ENCODE results near the gene PRAMEF17. TPM values are rescaled to one million over a fixed set of nuclear protein-coding genes. Genes with fewer than 3 reads are reported as not detected.
A peak's percentile ranks its signal among the peaks of the same experiment; 100 is the strongest.
"Not testable (repeated sequence)": the region's sequence is repeated elsewhere in the genome, so short reads cannot be mapped to it uniquely, and the experiment has no call there.

Gene PRAMEF17
- not detected in 2 replicates for total RNA-seq
- long read RNA-seq: 0 reads

- not testable (repeated sequence) for H3K9me3 Mint-ChIP-seq; H3K27ac Mint-ChIP-seq (ENCODE audit: unreplicated experiment); H3K36me3 Mint-ChIP-seq (ENCODE audit: low read depth); H3K4me3 Mint-ChIP-seq; DNase-seq (ENCODE audit: low read depth, low spot score); H3K27me3 Mint-ChIP-seq (ENCODE audit: low read depth); H3K4me1 Mint-ChIP-seq
These were observed at the start of gene PRAMEF17 for GRCh38 chr1:13389332-13389731. PRAMEF17 (plus strand) TSS chr1:13389632; CDS start chr1:13389658, 26 bp downstream.

- not testable (repeated sequence) for H3K27ac Mint-ChIP-seq (ENCODE audit: unreplicated experiment); H3K4me1 Mint-ChIP-seq; H3K4me3 Mint-ChIP-seq; H3K27me3 Mint-ChIP-seq (ENCODE audit: low read depth); H3K9me3 Mint-ChIP-seq; DNase-seq (ENCODE audit: low read depth, low spot score); H3K36me3 Mint-ChIP-seq (ENCODE audit: low read depth)
These were observed 46.9 kb upstream of the PRAMEF17 start for GRCh38 chr1:13342496-13342895.

GRCh38 chr1:13347034-13347433, 42.4 kb upstream of the PRAMEF17 start, which contains the start of gene PRAMEF14:
PRAMEF14 (minus strand) TSS chr1:13347134; CDS start chr1:13345314, 1,820 bp downstream.
- not testable (repeated sequence) for H3K27ac Mint-ChIP-seq (ENCODE audit: unreplicated experiment); DNase-seq (ENCODE audit: low read depth, low spot score)

GRCh38 chr1:13353476-13353875, 36.0 kb upstream of the PRAMEF17 start:
- not testable (repeated sequence) for H3K4me1 Mint-ChIP-seq; H3K9me3 Mint-ChIP-seq; DNase-seq (ENCODE audit: low read depth, low spot score); H3K4me3 Mint-ChIP-seq; H3K36me3 Mint-ChIP-seq (ENCODE audit: low read depth); H3K27me3 Mint-ChIP-seq (ENCODE audit: low read depth)
- peak overlapping the region; percentile 57 for H3K27ac Mint-ChIP-seq (ENCODE audit: unreplicated experiment)

More at GRCh38 chr1:13347034-13347433, 42.4 kb upstream of the PRAMEF17 start, which contains the start of gene PRAMEF14:
- H3K4me1 Mint-ChIP-seq; H3K36me3 Mint-ChIP-seq (ENCODE audit: low read depth); H3K9me3 Mint-ChIP-seq; H3K4me3 Mint-ChIP-seq; H3K27me3 Mint-ChIP-seq (ENCODE audit: low read depth): not testable (repeated sequence)

DNA sequence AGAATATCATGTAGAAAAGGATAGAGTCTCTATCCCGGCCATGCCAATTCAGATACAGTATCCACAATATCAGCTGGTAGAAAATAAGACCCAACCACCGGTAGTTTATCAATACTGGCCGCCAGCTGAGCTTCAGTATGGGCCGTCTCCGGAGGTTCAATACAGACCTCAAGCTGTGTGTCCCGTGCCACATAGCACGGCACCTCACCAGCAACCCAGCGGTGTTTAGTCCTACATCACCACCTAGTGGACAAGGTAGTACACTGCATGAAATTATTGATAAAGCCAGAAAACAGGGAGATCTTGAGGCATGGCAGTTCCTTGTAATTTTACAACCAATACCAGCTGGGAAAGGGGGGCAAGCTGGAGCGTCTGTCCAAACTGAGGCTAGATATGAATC, 35.0 kb upstream of the PRAMEF17 start:
- not testable (repeated sequence) for H3K27me3 Mint-ChIP-seq (ENCODE audit: low read depth); DNase-seq (ENCODE audit: low read depth, low spot score); H3K36me3 Mint-ChIP-seq (ENCODE audit: low read depth); H3K27ac Mint-ChIP-seq (ENCODE audit: unreplicated experiment); H3K4me1 Mint-ChIP-seq; H3K4me3 Mint-ChIP-seq; H3K9me3 Mint-ChIP-seq
- TF ChIP-seq CTCF (conservative IDR thresholded peaks at IDR 0.05): peak; percentile 31

DNA sequence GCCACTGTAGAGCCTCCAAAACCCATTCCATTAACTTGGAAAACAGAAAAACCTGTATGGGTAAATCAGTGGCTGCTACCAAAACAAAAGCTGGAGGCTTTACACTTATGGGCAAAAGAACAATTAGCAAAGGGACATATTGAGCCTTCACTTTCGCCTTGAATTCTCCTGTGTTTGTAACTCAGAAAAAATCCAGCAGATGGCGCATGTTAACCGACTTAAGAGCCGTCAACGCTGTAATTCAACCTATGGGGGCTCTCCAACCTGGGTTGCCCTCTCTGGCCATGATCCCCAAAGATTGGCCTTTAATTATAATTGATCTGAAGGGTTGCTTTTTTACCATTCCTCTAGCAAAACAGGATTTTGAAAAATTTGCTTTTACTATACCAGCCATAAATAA, 32.7 kb upstream of the PRAMEF17 start:
- H3K4me3 Mint-ChIP-seq; H3K36me3 Mint-ChIP-seq (ENCODE audit: low read depth); H3K9me3 Mint-ChIP-seq; H3K27me3 Mint-ChIP-seq (ENCODE audit: low read depth); H3K4me1 Mint-ChIP-seq; H3K27ac Mint-ChIP-seq (ENCODE audit: unreplicated experiment): not testable (repeated sequence)
- peak; percentile 46 for DNase-seq (ENCODE audit: low read depth, low spot score)
- TF ChIP-seq CTCF (conservative IDR thresholded peaks at IDR 0.05): peak; percentile 72

GRCh38 chr1:13362364-13362763, 27.1 kb upstream of the PRAMEF17 start:
- DNase-seq (ENCODE audit: low read depth, low spot score); H3K36me3 Mint-ChIP-seq (ENCODE audit: low read depth); H3K4me3 Mint-ChIP-seq; H3K4me1 Mint-ChIP-seq; H3K27me3 Mint-ChIP-seq (ENCODE audit: low read depth); H3K27ac Mint-ChIP-seq (ENCODE audit: unreplicated experiment); H3K9me3 Mint-ChIP-seq: not testable (repeated sequence)

- not testable (repeated sequence) for DNase-seq (ENCODE audit: low read depth, low spot score); H3K4me3 Mint-ChIP-seq; H3K4me1 Mint-ChIP-seq; H3K27me3 Mint-ChIP-seq (ENCODE audit: low read depth); H3K9me3 Mint-ChIP-seq; H3K36me3 Mint-ChIP-seq (ENCODE audit: low read depth); H3K27ac Mint-ChIP-seq (ENCODE audit: unreplicated experiment)
These were observed 24.5 kb upstream of the PRAMEF17 start for GRCh38 chr1:13364928-13365327.

- not testable (repeated sequence) for H3K4me3 Mint-ChIP-seq; DNase-seq (ENCODE audit: low read depth, low spot score); H3K27ac Mint-ChIP-seq (ENCODE audit: unreplicated experiment); H3K9me3 Mint-ChIP-seq; H3K4me1 Mint-ChIP-seq; H3K36me3 Mint-ChIP-seq (ENCODE audit: low read depth)
- H3K27me3 Mint-ChIP-seq (ENCODE audit: low read depth): peaks cover 11% of the 10 kb centered on the region
These were observed 22.9 kb upstream of the PRAMEF17 start for GRCh38 chr1:13366536-13366935.

DNA sequence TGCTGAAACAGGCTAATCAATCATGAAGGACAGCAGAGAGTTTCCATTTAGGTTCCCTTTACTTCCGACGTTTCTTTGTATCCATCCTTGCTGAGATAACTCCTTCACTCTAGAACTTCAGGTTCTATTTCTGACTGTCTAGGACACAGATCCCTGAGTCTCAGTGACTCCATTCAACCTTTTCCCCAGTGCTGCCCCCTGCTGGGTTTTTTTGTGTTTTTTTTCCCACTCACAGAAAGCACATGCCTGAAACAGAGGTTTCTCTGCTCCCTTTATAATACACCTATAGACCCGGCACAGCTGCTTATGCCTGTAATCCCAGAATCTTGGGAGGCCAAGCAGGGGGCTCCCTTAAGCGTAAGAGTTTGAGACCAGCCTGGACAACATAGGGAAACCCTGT, 20.9 kb upstream of the PRAMEF17 start:
- not testable (repeated sequence) for H3K9me3 Mint-ChIP-seq; H3K36me3 Mint-ChIP-seq (ENCODE audit: low read depth); H3K27ac Mint-ChIP-seq (ENCODE audit: unreplicated experiment); H3K27me3 Mint-ChIP-seq (ENCODE audit: low read depth); H3K4me1 Mint-ChIP-seq; H3K4me3 Mint-ChIP-seq
- peak; percentile 21 for DNase-seq (ENCODE audit: low read depth, low spot score)

- not testable (repeated sequence) for H3K27ac Mint-ChIP-seq (ENCODE audit: unreplicated experiment); H3K4me1 Mint-ChIP-seq; H3K27me3 Mint-ChIP-seq (ENCODE audit: low read depth); H3K36me3 Mint-ChIP-seq (ENCODE audit: low read depth); DNase-seq (ENCODE audit: low read depth, low spot score); H3K9me3 Mint-ChIP-seq; H3K4me3 Mint-ChIP-seq
These were observed 10.4 kb upstream of the PRAMEF17 start for GRCh38 chr1:13378983-13379382.

DNA sequence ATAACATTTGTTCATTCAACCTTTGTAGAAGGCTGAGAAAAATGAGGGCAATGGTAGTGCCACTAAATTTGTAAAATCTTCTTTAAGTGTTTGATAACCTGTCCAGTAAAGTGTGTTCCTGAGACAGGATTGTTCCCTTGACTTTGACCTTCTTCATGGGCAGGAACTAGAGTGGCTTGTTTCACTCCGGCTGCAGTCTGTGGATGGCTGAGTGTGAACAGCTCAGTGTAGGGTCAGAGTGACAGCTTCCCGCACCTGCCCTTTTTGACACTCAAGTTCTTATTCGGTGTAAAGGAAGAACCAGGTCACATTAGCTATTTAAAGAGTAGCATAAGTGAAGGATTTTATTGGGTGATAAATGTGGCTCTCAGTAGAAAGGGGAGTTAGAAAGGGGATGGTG, 9.1 kb upstream of the PRAMEF17 start:
- H3K27ac Mint-ChIP-seq (ENCODE audit: unreplicated experiment); H3K27me3 Mint-ChIP-seq (ENCODE audit: low read depth); H3K4me1 Mint-ChIP-seq; DNase-seq (ENCODE audit: low read depth, low spot score); H3K36me3 Mint-ChIP-seq (ENCODE audit: low read depth); H3K9me3 Mint-ChIP-seq; H3K4me3 Mint-ChIP-seq: not testable (repeated sequence)

Data from neural crest cell (in vitro differentiated cells).